ENCODE results near the gene LLGL2. TPM values are rescaled to one million over a fixed set of nuclear protein-coding genes. Genes with fewer than 3 reads are reported as not detected.

LLGL2 gene
- total RNA-seq, 6 experiments from 2014 or later, result 0.14 to 0.55 (median 0.46) TPM

DNA sequence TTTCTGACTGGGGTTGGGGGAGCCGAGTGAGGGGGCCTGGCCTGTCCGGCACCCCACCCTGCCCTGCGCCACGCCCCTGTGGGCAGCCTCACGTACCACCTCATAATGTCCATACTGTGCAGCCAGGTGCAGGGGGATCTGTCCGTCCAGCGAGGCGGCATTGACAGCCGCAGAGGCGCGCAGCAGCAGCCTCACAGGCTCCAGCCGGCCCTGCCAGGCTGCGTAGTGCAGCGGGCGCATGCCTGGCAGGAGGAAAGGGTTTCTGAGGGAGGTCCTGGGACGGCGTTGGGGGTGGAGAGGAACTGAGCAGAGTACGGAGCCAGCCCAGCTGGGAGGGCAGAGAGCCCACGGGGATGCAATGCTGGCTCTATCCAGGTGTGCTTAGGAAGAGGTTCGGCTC is 18.6 kb upstream of the LLGL2 start:
- TF ChIP-seq, protein P1, sequence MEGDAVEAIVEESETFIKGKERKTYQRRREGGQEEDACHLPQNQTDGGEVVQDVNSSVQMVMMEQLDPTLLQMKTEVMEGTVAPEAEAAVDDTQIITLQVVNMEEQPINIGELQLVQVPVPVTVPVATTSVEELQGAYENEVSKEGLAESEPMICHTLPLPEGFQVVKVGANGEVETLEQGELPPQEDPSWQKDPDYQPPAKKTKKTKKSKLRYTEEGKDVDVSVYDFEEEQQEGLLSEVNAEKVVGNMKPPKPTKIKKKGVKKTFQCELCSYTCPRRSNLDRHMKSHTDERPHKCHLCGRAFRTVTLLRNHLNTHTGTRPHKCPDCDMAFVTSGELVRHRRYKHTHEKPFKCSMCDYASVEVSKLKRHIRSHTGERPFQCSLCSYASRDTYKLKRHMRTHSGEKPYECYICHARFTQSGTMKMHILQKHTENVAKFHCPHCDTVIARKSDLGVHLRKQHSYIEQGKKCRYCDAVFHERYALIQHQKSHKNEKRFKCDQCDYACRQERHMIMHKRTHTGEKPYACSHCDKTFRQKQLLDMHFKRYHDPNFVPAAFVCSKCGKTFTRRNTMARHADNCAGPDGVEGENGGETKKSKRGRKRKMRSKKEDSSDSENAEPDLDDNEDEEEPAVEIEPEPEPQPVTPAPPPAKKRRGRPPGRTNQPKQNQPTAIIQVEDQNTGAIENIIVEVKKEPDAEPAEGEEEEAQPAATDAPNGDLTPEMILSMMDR (IDR thresholded peaks at IDR 0.05), result no peak
- no peaks in the 10 kb centered on the region for H3K9me3 Mint-ChIP-seq
- no peaks in the 10 kb centered on the region; the same call in 1 of the 2 replicates for H3K27me3 Mint-ChIP-seq (ENCODE audit: insufficient read depth)

DNA sequence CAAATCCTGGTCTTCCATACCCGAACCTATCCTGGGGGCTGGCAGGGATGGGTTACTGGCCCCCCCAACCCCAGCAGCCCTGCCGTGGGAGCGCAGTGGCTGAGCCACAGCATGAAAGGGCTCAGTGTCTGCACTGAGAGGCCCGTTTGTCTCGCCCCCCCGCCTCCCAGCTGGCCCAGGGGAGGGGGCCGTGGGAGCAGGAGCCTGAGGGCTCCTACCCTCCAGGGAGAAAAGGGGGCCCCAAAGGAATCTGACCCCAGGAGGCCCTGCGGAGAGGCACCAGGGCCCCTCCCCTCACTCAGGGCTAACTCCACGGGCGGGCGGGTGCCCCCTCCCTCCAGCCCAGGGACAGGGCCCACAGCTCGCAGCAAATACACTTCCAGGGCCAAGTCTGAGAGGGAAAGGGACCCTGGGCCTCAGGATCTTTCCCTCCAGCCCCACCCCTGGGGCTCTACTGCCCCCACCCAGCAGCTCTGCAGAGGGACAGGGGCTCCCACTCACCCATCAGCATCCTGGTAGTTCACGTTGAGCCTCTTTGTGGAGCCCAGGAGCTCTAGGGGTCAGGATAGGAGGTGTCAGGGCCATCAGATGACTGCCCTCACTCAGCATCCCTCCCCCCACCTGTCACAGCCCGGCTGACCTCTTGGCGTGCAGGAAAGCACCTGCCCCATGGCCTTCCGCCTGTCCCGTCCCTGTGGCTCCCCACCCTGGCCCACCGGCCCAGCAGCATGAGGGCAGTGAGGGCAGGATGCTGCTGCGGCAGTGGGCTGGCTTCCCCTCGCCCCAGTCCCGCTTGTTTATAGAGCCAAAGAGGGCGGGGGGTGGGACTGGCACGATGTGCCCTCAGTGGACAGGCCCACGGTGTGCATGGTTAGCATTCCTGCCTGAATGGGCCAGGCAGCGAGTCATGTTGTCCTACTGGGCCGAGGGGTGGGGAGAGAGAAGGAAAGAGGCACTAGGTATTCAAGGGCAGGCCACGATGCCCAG is 17.5 kb upstream of the LLGL2 start:
- Mint-ChIP-seq H3K27me3 (ENCODE audit: insufficient read depth) (no peaks in the 10 kb centered on the region; the same call in 1 of the 2 replicates), H3K36me3 (ENCODE audit: low read depth) (no peaks in the 10 kb centered on the region), H3K4me1 (ENCODE audit: low read depth) (peaks cover 21% of the 10 kb centered on the region), H3K27ac (no peak overlapping the region), H3K4me3 (no peak overlapping the region), H3K9me3 (no peaks in the 10 kb centered on the region)
- TF ChIP-seq, protein P1 (IDR thresholded peaks at IDR 0.05), result no peak
- no peak for DNase-seq

More for the DNA sequence above, 18.6 kb upstream of the LLGL2 start:
- Mint-ChIP-seq H3K4me3 (no peak overlapping the region), H3K27ac (no peak overlapping the region), H3K4me1 (ENCODE audit: low read depth) (peaks cover 10% of the 10 kb centered on the region), H3K36me3 (ENCODE audit: low read depth) (no peaks in the 10 kb centered on the region)
- no peak for DNase-seq

DNA sequence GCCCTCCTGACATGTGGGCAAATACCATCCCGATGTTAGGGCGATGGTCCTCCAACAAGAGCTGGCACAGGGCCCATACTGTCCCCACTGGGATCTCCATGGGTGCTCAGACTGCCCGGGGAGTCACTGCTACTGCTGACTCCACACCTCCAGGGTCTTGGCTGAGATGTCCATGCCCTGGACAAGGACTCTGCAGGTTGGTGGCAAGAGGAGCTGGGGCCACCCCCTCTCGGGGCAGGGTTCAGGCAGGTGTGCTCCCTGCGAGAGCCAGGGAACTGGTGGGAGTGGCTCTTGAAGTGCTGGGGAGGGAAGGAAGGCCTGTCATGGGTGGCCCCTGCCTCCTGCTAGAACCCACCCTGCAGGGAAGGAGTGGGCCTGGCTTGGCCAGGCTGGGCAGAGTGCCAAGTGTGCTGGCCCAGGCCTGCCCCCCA is 16.6 kb upstream of the LLGL2 start:
- Mint-ChIP-seq H3K9me3 (no peaks in the 10 kb centered on the region), H3K27ac (no peak overlapping the region; the same call in 1 of the 2 replicates), H3K36me3 (ENCODE audit: low read depth) (peaks cover 8% of the 10 kb centered on the region), H3K4me1 (ENCODE audit: low read depth) (peaks cover 30% of the 10 kb centered on the region), H3K27me3 (ENCODE audit: insufficient read depth) (no peaks in the 10 kb centered on the region; the same call in 1 of the 2 replicates), H3K4me3 (no peak overlapping the region)
- no peak for DNase-seq
- TF ChIP-seq, protein P1 (IDR thresholded peaks at IDR 0.05), result no peak

DNA sequence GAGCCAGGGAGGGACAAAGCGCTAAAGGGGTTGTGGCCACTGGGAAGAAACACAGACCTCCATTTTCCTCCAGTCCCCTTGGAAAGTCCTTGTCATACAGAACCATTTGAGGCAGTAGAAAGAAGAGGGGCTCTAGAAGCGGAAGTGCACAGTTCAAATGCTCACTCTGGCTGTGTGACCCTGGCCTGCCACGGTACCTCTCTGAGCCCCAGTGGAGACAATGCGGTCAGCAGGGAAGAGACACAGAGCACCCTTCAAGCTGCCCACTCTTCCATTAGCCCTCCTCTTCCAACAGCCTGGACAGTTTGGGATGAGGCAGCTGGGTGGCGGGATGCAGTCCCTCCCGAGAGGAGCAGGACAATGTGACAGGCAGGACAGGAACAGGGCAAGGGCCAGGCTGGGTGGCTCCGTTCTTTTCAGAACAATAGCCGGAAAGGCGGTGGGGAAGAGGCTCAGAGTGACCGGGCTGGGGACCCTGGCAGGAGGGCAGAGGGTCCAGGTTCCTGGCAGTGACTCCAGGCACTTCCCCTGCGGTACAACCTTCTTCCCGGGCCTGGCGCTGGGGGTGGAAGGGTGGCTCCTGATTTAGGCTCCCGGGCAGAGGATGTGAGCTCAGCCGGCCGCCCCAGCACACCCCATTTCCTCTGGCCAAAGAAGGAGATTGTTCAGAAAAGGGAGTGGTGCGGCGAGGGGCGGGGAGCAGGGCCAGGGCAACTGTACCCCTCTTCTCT is 15.8 kb upstream of the LLGL2 start:
- Mint-ChIP-seq H3K9me3 (no peaks in the 10 kb centered on the region), H3K4me3 (no peak overlapping the region), H3K36me3 (ENCODE audit: low read depth) (peaks cover 10% of the 10 kb centered on the region), H3K27ac (no peak overlapping the region), H3K27me3 (ENCODE audit: insufficient read depth) (no peaks in the 10 kb centered on the region; the same call in 1 of the 2 replicates), H3K4me1 (ENCODE audit: low read depth) (peaks cover 33% of the 10 kb centered on the region)
- TF ChIP-seq, protein P1 (IDR thresholded peaks at IDR 0.05), result no peak
- DNase-seq, result no peak

DNA sequence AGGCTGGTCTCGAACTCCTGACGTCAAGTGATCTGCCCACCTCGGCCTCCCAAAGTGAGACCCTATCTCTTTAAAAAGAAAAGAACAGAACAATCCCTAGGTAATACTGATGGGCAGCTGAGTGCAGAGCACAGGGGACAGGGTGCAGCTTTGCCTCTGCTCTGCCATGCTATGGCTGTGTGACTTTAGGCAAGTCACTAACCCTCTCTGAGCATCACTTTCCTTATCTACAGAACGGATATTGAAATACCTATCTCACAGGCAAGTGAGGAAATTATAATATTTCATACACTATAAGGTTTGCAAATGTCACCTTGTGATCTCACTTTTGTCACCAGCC is 14.3 kb upstream of the LLGL2 start:
- H3K4me1 Mint-ChIP-seq (ENCODE audit: low read depth), result peaks cover 33% of the 10 kb centered on the region
- no peaks in the 10 kb centered on the region for H3K9me3 Mint-ChIP-seq
- DNase-seq, result no peak
- H3K27me3 Mint-ChIP-seq (ENCODE audit: insufficient read depth), result no peaks in the 10 kb centered on the region
- H3K4me3 Mint-ChIP-seq, result no peak overlapping the region
- TF ChIP-seq, protein P1 (IDR thresholded peaks at IDR 0.05), result no peak
- peaks cover 10% of the 10 kb centered on the region for H3K36me3 Mint-ChIP-seq (ENCODE audit: low read depth)
- H3K27ac Mint-ChIP-seq, result no peak overlapping the region

All from HFFc6 (cell line).